ENCODE measurements around the gene ANKFY1. TPM values are rescaled to one million over a fixed set of nuclear protein-coding genes. Genes with fewer than 3 reads are reported as not detected.

The ANKFY1 gene
- total RNA-seq, 1 experiment from 2014 or later = 38.9 TPM

- Histone ChIP-seq H3K27me3 (ENCODE audit: insufficient read depth, low read length) (no peaks in the 10 kb centered on the region), H3K9me3 (ENCODE audit: control insufficient read depth in 1 of 2, insufficient read depth in 1 of 2, low read depth in 1 of 2, low read length in 2 of 2) (no peaks in the 10 kb centered on the region), H3K4me1 (ENCODE audit: control insufficient read depth in 1 of 2, insufficient read depth in 2 of 2, low read length in 2 of 2) (no peaks in the 10 kb centered on the region), H3K36me3 (ENCODE audit: control insufficient read depth in 1 of 2, insufficient read depth in 2 of 2, low read length in 2 of 2) (0 out of 4 replicates have a peak, but pooled peaks cover 2 to 3% of the 10 kb centered on the region in 2 experiments), H3K79me2 (ENCODE audit: insufficient read depth, low read length) (peaks cover 82% of the 10 kb centered on the region), H3K9ac (ENCODE audit: low read length) (no peak overlapping the region), H3K4me2 (ENCODE audit: low read length) (no peak overlapping the region), H3K9me2 (ENCODE audit: insufficient read depth) (no peaks in the 10 kb centered on the region), H3K27ac (ENCODE audit: low read depth, low read length) (no peak overlapping the region), H2AFZ (ENCODE audit: low read depth, low read length, poor library complexity, severe bottlenecking) (no peak overlapping the region), H4K20me1 (ENCODE audit: insufficient read depth) (peaks cover 38% of the 10 kb centered on the region; the same call in 1 of the 2 replicates), H3K4me3 (replicated peaks in 1 of 2; ENCODE audit: low read depth in 1 of 2, low read length in 2 of 2) (no peak overlapping the region)
- CTCF ChIA-PET = no interaction called here
- TF ChIP-seq CBX3 (IDR thresholded peaks at IDR 0.05; ENCODE audit: low read depth) = no peak
- no peak for TF ChIP-seq ZFX (IDR thresholded peaks at IDR 0.05)
- TF ChIP-seq, protein P1, sequence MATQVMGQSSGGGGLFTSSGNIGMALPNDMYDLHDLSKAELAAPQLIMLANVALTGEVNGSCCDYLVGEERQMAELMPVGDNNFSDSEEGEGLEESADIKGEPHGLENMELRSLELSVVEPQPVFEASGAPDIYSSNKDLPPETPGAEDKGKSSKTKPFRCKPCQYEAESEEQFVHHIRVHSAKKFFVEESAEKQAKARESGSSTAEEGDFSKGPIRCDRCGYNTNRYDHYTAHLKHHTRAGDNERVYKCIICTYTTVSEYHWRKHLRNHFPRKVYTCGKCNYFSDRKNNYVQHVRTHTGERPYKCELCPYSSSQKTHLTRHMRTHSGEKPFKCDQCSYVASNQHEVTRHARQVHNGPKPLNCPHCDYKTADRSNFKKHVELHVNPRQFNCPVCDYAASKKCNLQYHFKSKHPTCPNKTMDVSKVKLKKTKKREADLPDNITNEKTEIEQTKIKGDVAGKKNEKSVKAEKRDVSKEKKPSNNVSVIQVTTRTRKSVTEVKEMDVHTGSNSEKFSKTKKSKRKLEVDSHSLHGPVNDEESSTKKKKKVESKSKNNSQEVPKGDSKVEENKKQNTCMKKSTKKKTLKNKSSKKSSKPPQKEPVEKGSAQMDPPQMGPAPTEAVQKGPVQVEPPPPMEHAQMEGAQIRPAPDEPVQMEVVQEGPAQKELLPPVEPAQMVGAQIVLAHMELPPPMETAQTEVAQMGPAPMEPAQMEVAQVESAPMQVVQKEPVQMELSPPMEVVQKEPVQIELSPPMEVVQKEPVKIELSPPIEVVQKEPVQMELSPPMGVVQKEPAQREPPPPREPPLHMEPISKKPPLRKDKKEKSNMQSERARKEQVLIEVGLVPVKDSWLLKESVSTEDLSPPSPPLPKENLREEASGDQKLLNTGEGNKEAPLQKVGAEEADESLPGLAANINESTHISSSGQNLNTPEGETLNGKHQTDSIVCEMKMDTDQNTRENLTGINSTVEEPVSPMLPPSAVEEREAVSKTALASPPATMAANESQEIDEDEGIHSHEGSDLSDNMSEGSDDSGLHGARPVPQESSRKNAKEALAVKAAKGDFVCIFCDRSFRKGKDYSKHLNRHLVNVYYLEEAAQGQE (IDR thresholded peaks at IDR 0.05; ENCODE audit: low read depth) = no peak
- TF ChIP-seq SRF (IDR thresholded peaks at IDR 0.05; ENCODE audit: low read depth) = no peak
- TF ChIP-seq, protein P2, sequence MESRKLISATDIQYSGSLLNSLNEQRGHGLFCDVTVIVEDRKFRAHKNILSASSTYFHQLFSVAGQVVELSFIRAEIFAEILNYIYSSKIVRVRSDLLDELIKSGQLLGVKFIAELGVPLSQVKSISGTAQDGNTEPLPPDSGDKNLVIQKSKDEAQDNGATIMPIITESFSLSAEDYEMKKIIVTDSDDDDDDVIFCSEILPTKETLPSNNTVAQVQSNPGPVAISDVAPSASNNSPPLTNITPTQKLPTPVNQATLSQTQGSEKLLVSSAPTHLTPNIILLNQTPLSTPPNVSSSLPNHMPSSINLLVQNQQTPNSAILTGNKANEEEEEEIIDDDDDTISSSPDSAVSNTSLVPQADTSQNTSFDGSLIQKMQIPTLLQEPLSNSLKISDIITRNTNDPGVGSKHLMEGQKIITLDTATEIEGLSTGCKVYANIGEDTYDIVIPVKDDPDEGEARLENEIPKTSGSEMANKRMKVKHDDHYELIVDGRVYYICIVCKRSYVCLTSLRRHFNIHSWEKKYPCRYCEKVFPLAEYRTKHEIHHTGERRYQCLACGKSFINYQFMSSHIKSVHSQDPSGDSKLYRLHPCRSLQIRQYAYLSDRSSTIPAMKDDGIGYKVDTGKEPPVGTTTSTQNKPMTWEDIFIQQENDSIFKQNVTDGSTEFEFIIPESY (IDR thresholded peaks at IDR 0.05; ENCODE audit: extremely low read depth, insufficient replicate concordance, low read length) = no peak
- TF ChIP-seq TCF7L2 (IDR thresholded peaks at IDR 0.05; ENCODE audit: borderline replicate concordance, extremely low read depth, insufficient read depth, insufficient read length) = no peak
- TF ChIP-seq SP1 (IDR thresholded peaks at IDR 0.05; ENCODE audit: low read depth) = no peak
- TF ChIP-seq EZH2 (IDR thresholded peaks at IDR 0.05) = no peak
- TF ChIP-seq CEBPB (IDR thresholded peaks at IDR 0.05; ENCODE audit: low read depth) = no peak
- POLR2A ChIA-PET = no interaction called here
- RAD21 ChIA-PET (ENCODE audit: low non-redundant PET in 1 of 2, low total read pairs in 2 of 2, uncharacterized antibody in 2 of 2, unreplicated experiment in 2 of 2) = no interaction called here
- ATAC-seq = no peak
- BruUV-seq (replicated peaks) = no TSS peak
- intact Hi-C loops (cut with micrococcal nuclease) = no loop called here
- DNase-seq (ENCODE audit: low read depth, low spot score) = no peak
Observed at GRCh38 chr17:4309897-4310296, 46.1 kb upstream of the ANKFY1 start.

All from HCT116 (cell line).